NCI-H446 treated with DMSO at 0.1 percent for 48 hours (cell line): ENCODE data around the gene SKAP2.
"Not testable (repeated sequence)": the region's sequence is repeated elsewhere in the genome, so short reads cannot be mapped to it uniquely, and the experiment has no call there.

Experiments used
- DNase-seq: peaks from one replicate; lab custom pipeline; 2025; lab: John Stamatoyannopoulos, UW

SKAP2 gene

DNA sequence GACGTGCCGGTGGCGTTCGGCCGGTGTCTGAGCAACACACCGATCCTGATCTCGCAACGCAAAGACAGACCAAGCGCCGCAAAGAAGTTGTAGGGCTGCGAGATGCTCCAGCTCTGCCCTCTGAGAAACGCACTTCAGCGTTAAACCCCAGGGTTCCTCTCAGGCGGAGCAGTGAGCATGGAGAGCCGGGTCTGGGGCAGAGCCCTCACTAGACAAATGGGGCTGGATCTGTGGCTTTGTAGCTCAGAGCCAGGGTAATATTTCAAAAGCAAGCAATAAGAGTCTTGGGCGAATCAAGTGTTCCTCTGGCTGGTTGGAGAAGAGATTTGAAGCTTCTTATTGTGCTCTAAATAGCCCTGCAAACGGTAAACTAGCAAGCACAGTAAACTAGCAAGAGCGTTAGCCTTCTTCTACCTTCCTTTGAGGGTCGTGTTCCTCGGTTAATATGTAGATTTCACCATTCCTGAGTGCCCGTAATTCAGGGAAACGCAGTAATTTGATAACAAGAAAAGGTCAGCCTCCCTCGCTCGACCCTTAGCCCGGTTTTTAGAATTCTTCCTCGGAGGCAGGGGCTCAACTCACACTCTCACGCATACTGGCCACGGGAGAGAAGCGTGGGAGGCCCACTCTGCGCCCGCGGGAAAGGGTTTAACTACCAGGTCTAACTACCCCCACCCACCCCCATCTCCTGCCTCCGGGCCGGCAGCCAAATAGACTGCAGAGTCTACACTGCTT, 6.7 kb downstream of the SKAP2 start:
- DNase-seq = no peak

- DNase-seq = no peak
Observed at GRCh38 chr7:26857170-26857505, 7.3 kb downstream of the SKAP2 start.

DNA sequence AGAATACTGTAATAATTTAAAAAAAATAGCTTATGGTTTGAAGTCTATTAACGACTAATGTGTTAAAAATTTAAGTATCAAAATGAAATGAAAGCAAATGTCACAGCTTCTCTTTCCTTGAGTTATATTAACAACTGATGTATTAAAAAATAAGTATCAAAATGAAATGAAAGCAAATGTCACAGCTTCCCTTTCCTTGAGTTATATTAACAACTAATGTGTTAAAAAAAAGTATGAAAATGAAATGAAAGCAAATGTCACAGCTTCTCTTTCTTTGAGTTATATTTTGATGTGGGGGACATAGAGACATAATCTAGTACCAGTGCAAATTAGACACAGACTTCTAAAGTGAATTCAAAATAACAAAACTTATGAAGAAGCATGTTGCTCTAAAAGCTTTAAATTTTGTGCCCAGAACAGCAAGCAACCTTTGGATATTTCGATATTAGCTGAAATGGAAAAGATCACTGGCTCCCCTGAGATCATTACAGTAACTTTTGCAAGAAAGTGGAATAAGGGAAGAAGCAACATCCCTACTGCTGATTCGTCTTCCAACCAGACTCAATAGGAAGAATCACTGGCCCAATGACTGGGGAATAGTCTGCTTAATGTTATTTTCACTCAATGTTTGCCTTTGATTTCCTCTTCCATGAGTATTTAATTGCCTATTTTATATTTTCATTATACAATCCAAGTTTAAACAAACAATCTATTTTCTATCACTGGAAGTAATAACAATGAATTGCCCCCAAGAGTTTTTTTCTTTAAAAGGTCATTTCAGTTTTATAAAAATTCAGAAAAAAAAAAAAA, 8.0 kb downstream of the SKAP2 start:
- no peak for DNase-seq

DNA sequence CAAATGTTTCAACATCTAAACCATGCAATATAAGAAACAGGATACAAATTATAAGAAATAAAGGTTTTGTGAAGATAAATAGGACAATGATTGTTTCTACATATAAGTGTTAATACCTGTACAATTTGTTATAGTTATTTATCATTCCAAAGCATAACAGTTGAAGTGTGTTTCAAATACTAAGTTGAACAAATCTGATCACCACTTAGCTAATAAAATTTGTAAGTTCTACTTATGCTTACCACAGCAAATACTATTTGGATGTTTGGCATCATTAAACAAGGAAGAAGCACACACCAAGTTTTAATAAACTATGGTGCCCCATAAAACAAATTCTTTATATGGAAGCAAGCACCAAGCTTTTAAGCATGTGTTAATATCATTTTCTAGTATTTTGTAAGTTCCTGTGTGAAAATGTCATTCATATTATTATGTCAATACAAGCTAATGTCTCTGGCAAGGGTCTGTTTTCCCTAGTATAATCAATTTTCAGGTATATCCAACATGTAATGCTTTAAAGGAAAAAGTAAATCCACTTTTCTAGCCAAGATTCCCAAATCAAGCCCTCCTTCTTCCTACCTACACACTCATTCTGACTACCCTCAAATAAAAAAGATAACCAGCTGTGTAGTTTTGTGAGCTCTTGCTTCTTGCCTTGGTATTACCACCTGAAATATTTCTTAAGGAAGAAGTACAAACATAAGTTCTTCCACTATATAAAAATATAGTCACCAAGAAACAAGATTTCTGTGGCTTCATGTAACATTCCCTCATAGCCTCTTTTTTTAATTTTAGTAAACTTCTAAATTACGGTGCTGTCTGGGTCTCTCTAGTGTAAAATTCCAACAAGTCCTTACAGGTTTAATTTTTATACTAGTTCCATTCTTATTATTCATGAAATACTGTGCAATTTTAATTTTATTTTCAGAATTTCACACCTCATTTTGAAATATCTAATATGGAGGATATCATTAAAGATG, 9.2 kb downstream of the SKAP2 start:
- DNase-seq = no peak

DNA sequence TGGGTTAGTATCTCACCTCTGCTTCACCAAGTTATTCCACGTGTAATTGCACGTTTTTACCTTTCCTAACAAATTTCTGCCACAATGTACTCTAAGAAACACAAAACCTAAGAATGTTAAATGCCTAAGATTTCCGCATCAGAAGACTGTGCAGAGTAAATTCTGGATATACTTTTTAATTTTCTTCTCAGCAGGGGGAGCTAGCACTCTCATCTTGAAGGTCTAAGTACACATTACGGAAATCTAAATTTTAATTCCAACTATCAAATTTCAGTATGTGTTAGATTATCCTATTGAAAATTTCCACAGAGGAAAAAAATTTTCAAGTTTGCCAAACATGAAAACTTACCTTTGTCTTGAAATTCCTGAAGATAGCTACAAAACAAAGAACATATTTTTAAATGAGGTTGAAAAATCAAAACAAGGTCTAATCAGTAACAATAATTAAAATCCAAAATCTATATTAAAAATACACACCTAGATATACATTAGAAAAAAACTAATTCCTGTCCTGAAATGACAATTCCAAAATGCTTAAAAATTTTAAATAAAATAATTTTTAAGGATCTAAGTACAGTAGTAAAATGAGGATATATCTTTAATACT, 10.5 kb downstream of the SKAP2 start:
- peak; percentile 45 for DNase-seq

- DNase-seq = no peak
Observed at GRCh38 chr7:26850193-26850651, 14.2 kb downstream of the SKAP2 start.

DNA sequence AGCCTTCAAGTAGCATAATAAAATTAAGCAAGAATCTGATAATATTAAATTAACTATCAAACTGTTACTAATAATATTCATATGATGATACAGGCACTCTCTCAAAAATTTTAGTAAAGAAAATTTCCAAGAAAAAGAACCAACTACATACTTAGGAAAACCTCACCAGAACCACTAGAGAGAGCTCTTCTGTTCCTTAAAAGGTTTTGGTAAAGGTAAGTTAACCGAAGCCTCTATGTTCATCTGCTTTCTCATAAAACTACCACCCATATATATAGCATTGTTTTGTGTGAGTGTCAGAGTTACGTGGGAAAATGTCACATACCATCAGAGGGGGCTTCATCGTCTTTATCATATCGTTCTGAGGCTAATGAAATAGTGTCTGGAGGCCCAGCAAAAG, 20.7 kb downstream of the SKAP2 start:
- DNase-seq = peak; percentile 26

DNA sequence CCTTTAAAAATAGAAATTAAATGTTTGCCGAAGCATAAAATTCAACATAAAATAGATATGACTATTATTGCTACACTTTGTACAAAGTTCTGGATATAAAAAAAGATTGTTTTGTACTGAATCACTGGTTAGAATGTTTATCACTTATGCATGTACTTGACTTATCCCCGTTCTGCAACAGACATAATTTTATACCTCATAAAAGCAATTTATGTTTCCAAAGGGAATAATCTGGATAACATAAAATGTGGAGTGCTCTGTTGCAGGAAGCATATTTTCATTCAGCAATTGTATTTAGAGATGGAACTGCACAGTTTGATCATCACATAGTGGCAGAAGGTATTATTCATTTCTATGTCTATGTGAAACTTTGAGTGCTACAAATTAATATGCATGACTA, 21.5 kb downstream of the SKAP2 start:
- DNase-seq = no peak

DNA sequence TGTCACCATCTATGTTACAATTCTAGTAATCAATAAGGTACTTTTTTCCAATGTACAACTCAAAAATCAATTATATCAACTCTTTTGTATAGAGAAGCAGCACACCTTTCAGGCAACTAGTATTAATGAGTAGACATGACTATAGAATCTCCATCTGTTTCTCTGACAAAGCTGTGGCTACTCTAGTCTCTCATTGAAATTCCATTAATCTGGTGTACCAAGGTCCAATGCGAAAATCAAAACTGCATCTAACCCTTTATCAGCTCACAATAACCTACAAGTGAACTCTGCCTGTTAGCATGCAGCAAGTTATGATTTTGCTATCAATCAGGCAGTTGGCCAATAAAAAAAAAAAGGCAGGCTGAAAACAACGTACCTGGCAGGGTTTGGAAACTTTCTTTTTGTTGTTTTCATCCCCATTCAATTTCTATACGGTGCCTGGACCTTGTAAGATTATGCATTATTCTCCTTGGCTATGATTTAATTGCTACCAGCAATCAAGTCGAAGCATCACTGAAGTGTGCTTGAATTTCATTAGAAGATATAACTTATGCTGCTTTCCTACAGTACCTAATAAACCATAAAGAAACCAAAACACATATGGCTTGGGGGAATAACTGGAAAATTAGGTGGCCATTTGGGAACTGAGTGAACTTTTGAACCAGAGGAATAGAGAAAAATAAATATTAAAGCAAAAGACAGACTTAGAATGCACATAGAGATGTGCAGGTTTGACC, 23.2 kb downstream of the SKAP2 start:
- DNase-seq = no peak

- not testable (repeated sequence) for DNase-seq
Observed at GRCh38 chr7:26836793-26837192, 27.6 kb downstream of the SKAP2 start.

- peak; percentile 94 for DNase-seq
Observed at GRCh38 chr7:26815426-26815825, 49.0 kb downstream of the SKAP2 start.

DNA sequence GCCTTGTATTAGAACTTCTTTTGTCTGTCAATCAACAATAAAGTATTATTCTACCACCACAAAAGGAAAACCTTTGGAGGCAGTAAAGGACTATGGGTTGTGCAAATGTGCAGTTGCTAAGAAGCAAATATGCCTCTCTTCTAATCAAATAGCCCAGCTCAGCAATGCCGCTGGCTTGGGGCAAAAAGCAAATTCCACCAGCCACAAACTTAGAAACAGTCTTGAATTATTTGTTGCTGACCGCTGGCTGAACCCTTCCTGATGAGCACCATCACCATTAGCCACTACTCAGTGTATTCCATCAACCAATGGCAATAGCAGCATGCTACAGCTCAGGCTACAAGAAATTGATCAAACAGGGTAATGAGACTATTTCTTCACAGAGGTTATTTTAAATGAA, 51.0 kb downstream of the SKAP2 start:
- no peak for DNase-seq

DNA sequence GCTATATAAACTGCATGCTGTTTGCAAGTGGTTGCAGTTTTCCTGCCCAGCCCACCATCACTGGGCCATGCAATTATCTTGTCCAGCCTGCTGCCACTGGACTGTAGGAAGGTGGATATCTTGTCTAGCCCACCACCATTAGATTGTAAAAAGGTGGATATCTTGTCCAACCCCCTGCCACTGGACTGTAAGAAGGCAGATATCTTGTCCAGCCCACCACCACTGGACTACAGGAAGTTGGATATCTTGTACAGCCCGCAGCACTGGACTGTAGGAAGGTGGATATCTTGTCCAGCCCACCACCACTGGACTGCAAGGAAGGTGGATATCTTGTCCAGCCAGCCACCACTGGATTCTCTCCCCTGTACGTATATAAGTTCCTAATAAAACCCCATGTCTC, 69.8 kb downstream of the SKAP2 start:
- no peak for DNase-seq

DNA sequence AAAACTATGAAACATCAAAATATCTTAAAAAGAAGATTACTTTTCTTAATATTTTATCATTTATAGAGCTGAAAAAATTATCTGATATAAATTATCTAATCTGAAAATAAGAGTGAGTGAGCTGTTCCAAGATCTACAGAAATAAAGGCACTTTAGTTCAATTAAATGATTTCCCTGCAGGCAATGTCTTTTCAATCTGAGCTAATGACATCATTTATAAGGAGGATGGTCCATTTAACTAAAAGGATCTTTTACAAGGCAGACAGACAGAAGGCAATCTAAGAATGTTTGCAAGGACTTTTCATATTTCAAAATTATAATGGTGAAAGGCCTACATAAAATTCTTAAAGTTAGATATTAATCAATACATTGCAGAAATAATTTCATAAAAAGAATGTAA, 71.8 kb downstream of the SKAP2 start:
- no peak for DNase-seq

- DNase-seq = no peak
Observed at GRCh38 chr7:26792006-26792405, 72.4 kb downstream of the SKAP2 start.

- DNase-seq = peak; percentile 98
Observed at GRCh38 chr7:26789481-26790184, 74.8 kb downstream of the SKAP2 start.

DNA sequence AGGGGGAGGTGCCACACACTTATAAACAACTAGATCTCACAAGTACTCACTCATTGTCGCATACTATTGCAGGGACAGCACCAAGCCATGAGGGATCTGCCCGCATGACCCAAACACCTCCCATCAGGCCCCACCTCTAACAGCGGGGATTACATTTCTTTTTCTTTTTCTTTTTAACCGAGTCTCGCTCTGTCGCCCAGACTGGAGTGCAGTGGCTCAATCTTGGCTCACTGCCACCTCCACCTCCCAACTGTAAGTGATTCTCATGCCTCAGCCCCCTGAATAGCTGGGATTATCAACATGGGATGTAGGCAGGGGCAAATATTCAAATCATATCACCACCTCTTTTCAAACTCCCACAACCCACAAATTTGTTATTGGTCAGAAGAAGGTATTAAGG, 76.7 kb downstream of the SKAP2 start:
- peak; percentile 49 for DNase-seq

GRCh38 chr7:26784118-26784517, 80.3 kb downstream of the SKAP2 start:
- DNase-seq = no peak

DNA sequence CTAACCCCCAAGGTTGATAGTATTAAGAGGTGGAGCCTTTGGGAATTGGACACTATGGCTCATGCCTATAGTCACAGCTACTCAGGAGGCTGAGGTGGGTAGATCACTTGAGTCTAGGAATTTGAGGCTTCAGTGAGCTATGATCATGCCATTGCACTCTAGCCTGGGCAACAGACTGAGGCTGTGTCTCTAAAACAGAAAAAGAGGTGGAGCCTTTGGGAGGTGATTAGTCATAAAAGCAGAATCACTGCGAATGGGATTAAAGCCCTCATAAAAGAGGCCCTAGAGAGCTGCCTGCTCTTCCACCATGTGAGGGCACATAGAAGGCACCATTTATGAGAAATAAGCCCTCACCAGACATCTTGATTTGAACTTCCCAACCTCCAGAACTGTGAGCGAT, 81.9 kb downstream of the SKAP2 start:
- no peak for DNase-seq

- DNase-seq = no peak
Observed at GRCh38 chr7:26779978-26780595, 84.3 kb downstream of the SKAP2 start.
